Sigmoid colon (tissue), 7 donors: ENCODE data around the gene TMEM184B. TPM values are rescaled to one million over a fixed set of nuclear protein-coding genes. Genes with fewer than 3 reads are reported as not detected.

Source experiments
- DNase-seq: peaks from one replicate; pipeline ENCODE4 v3.0.0-alpha.2; 2019
- H3K27ac ChIP-seq, 4 donors: fragments of 200-600 bp; sonication (generic); one replicate each; pipeline ENCODE4 v1.5.1; 2016 to 2019; ENCODE audit warnings: mild to moderate bottlenecking in 1 of 4
- H3K27me3 ChIP-seq, 3 donors: fragments of 200-600 bp; sonication (generic); one replicate each; pipeline ENCODE4 v1.5.1; 2019; ENCODE audit warnings: mild to moderate bottlenecking in 1 of 3
- H3K36me3 ChIP-seq, 4 donors: fragments of 200-600 bp; sonication (generic); one replicate each; pipeline ENCODE4 v1.5.1; 2016 to 2019
- H3K4me1 ChIP-seq, 4 donors: fragments of 200-600 bp; sonication (generic); one replicate each; pipeline ENCODE4 v1.5.1; 2017 to 2019
- H3K4me3 ChIP-seq, 4 donors: fragments of 200-600 bp; sonication (generic); one replicate each; pipeline ENCODE4 v1.5.1; 2017 to 2019; ENCODE audit warnings: mild to moderate bottlenecking in 2 of 4, moderate library complexity in 1 of 4
- H3K9me3 ChIP-seq, 4 donors: fragments of 200-600 bp in 3 of 4; sonication (generic) in 3 of 4; one replicate each; pipeline versions ENCODE4 v1.5.1 to v1.6.1; 2013 to 2019
- CTCF ChIP-seq, 4 experiments: fragments of 450-650 bp in 3 of 4; fragments of 200-600 bp in 1 of 4; IDR thresholded peaks; one replicate each; pipeline ENCODE4 v1.5.1; 2016 to 2019; ENCODE audit warnings: antibody characterized with exemption in 4 of 4, mild to moderate bottlenecking in 3 of 4, moderate library complexity in 2 of 4
- EP300 ChIP-seq, 4 donors: sonication (generic); formaldehyde crosslinking; IDR thresholded peaks; one replicate each; pipeline ENCODE4 v1.6.1; 2017; ENCODE audit warnings: antibody characterized with exemption in 4 of 4
- POLR2A ChIP-seq, 2 donors: fragments of 450-650 bp; IDR thresholded peaks; one replicate each; pipeline ENCODE4 v1.6.1; 2016; ENCODE audit warnings: antibody characterized with exemption in 2 of 2, mild to moderate bottlenecking in 2 of 2, moderate library complexity in 2 of 2
- POLR2AphosphoS5 ChIP-seq, 4 donors: sonication (generic); formaldehyde crosslinking; IDR thresholded peaks; one replicate each; pipeline ENCODE4 v1.6.1; 2017; ENCODE audit warnings: antibody characterized with exemption in 4 of 4
- WGBS, 2 donors: extraction: QIAGEN DNeasy Blood & Tissue Kit; methylation state at CpG; one replicate each; pipeline ENCODE4 v1.1.7; 2013; 5-methylcytosine and 5-hydroxymethylcytosine counted together
- intact Hi-C: fragments of 100-400 bp; cut with DNase I; formaldehyde crosslinking; loops from one replicate; pipeline ENCODE4 v1.15.1; 2023
- polyA plus RNA-seq, 3 donors: library from polyadenylated mRNA; stranded (reverse); fragments of 200-250 nt; gene quantifications; one replicate each; pipeline ENCODE4 v1.2.3, GENCODE V29; 2013
- total RNA-seq, 4 donors: library from RNA; depleted of rRNA; stranded (reverse); fragments of >200 nt; gene quantifications; one replicate each; pipeline ENCODE4 v1.1.0, GENCODE V29; 2016
- donor health status: healthy with polysubstance abuse.
- donor health status: Bipolar disorder and iron deficiency.
- donor health status: healthy.

TMEM184B gene
- total and polyA plus RNA-seq, 7 donors, result 7.2 to 96.4 (median 42.6) TPM

- peak overlapping the region in 1 of 4 donors; percentile 6 for H3K4me3 ChIP-seq
- intact Hi-C loops, result no loop called here
- WGBS, 2 donors, result 84 to 86% methylated on average over 15 of the region's 15 CpGs
These were observed 67.3 kb downstream of the TMEM184B start for GRCh38 chr22:38205261-38206128.

GRCh38 chr22:38204784-38205183 lies 68.0 kb downstream of the TMEM184B start:
- no peak for DNase-seq
- Histone ChIP-seq H3K4me1 (peaks cover 0 to 41% (median 36%) of the 10 kb centered on the region in 4 donors), H3K27ac (peak overlapping the region; percentile 97 to 100 (median 98)), H3K9me3 (no peaks in the 10 kb centered on the region), H3K4me3 (peak overlapping the region in 1 of 4 donors; percentile 6), H3K27me3 (no peaks in the 10 kb centered on the region), H3K36me3 (no peaks in the 10 kb centered on the region)
- WGBS, 2 donors, result 62 to 80% methylated on average over 7 of the region's 7 CpGs
- TF ChIP-seq POLR2A (IDR thresholded peaks at IDR 0.05), result no peak
- TF ChIP-seq CTCF (IDR thresholded peaks at IDR 0.05), result no peak
- TF ChIP-seq POLR2AphosphoS5 (IDR thresholded peaks at IDR 0.05), result no peak
- intact Hi-C loops, result loop anchor here (5.0 kb wide), 3 partner anchors 68 to 303 kb away; partner anchors contain the start of genes DDX17 and TMEM184B

More at GRCh38 chr22:38205261-38206128, 67.3 kb downstream of the TMEM184B start:
- H3K27me3 ChIP-seq, result no peaks in the 10 kb centered on the region
- TF ChIP-seq CTCF (IDR thresholded peaks at IDR 0.05) (no peak), POLR2AphosphoS5 (IDR thresholded peaks at IDR 0.05) (peak; percentile 9 to 61 (median 48)), EP300 (IDR thresholded peaks at IDR 0.05) (peak in 1 of 4 donors; percentile 89), POLR2A (IDR thresholded peaks at IDR 0.05) (no peak)
- H3K27ac ChIP-seq, result peak overlapping the region; percentile 97 to 100 (median 98)
- no peaks in the 10 kb centered on the region for H3K36me3 ChIP-seq
- H3K4me1 ChIP-seq, result peaks cover 0 to 41% (median 36%) of the 10 kb centered on the region in 4 donors
- no peaks in the 10 kb centered on the region for H3K9me3 ChIP-seq
- peak; percentile 94 for DNase-seq

- peak overlapping the region in 2 of 4 donors; percentile 87 to 92 for H3K4me3 ChIP-seq
- DNase-seq, result peak; percentile 62
- no peaks in the 10 kb centered on the region for H3K36me3 ChIP-seq
- TF ChIP-seq POLR2A (IDR thresholded peaks at IDR 0.05) (no peak), EP300 (IDR thresholded peaks at IDR 0.05) (no peak), POLR2AphosphoS5 (IDR thresholded peaks at IDR 0.05) (no peak), CTCF (IDR thresholded peaks at IDR 0.05) (no peak)
- peaks cover 0 to 41% (median 36%) of the 10 kb centered on the region in 4 donors for H3K4me1 ChIP-seq
- 86 to 91% methylated on average over 3 of the region's 3 CpGs for WGBS, 2 donors
- no peaks in the 10 kb centered on the region for H3K27me3 ChIP-seq
- peak overlapping the region; percentile 97 to 100 (median 98) for H3K27ac ChIP-seq
- H3K9me3 ChIP-seq, result no peaks in the 10 kb centered on the region
- intact Hi-C loops, result loop anchor here (5.0 kb wide), 3 partner anchors 68 to 303 kb away; partner anchors contain the start of genes DDX17 and TMEM184B
These were observed 68.8 kb downstream of the TMEM184B start for GRCh38 chr22:38203855-38204514.

GRCh38 chr22:38203090-38203810 lies 69.6 kb downstream of the TMEM184B start:
- DNase-seq, result peak; percentile 81
- Histone ChIP-seq H3K9me3 (no peaks in the 10 kb centered on the region), H3K27ac (peak overlapping the region; percentile 97 to 100 (median 98)), H3K4me1 (peaks cover 0 to 41% (median 36%) of the 10 kb centered on the region in 4 donors), H3K27me3 (no peaks in the 10 kb centered on the region), H3K36me3 (no peaks in the 10 kb centered on the region), H3K4me3 (peak overlapping the region; percentile 80 to 92 (median 86))
- WGBS, 2 donors, result 4 to 5% methylated on average over 19 of the region's 19 CpGs
- TF ChIP-seq POLR2AphosphoS5 (IDR thresholded peaks at IDR 0.05) (peak in 1 of 4 donors; percentile 13), POLR2A (IDR thresholded peaks at IDR 0.05) (peak in 1 of 2 donors; percentile 28), EP300 (IDR thresholded peaks at IDR 0.05) (no peak), CTCF (IDR thresholded peaks at IDR 0.05) (no peak)
- intact Hi-C loops, result loop anchor here (5.0 kb wide), 3 partner anchors 69 to 304 kb away; partner anchors contain the start of genes DDX17 and TMEM184B
